ENCODE results near the gene CAMSAP2.

Gene CAMSAP2

DNA sequence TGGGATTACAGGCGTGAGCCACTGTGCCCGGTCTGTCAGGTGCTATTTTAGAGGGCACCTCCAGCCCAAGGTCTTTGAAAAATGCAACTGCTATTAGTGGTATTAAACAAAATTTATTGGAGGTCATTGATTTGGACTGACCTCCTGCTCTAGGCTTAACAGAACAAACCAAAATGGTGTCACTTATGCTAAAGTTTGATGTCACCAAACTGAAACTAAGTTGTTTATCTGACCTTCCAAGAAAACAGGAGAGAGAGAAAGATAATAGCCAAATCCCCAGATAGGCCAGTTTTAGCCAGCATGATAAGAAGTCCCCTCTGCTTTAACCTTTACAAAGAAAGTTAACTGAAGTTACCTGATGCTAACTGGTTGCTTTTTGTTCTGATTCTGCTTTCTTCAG lies 147.9 kb downstream of the CAMSAP2 start:
- DNase-seq (ENCODE audit: low read depth in 1 of 2, low spot score in 1 of 2) = no peak
- no peak for TF ChIP-seq JUND (IDR thresholded peaks at IDR 0.05; ENCODE audit: low read depth)
- in situ Hi-C loops (cut with HindIII; ENCODE audit: low pct_unique_long_range_greater_than_20kb, low sequenced_read_pairs) = no loop called here

DNA sequence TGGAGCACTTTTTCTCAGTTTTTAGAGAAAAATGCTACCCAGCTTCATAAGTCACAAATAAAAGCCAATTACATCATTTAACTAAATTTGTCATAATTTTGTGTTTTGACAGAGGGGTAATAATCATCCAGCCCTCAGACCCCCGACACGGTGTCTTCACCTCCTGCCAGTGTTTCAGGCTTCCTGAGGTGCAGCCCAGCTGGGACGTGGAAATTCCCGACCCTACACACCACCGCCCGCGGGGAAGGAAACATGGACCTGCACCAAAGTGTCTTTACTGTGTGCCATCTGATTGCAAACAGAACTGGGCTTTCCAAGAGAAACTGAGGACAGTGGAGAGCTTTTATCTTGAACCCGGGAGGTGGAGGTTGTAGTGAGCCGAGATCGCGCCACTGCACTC lies 148.3 kb downstream of the CAMSAP2 start:
- in situ Hi-C loops (cut with HindIII; ENCODE audit: low pct_unique_long_range_greater_than_20kb, low sequenced_read_pairs) = no loop called here
- TF ChIP-seq JUND (IDR thresholded peaks at IDR 0.05; ENCODE audit: low read depth) = no peak
- DNase-seq (ENCODE audit: low read depth in 1 of 2, low spot score in 1 of 2) = no peak

DNA sequence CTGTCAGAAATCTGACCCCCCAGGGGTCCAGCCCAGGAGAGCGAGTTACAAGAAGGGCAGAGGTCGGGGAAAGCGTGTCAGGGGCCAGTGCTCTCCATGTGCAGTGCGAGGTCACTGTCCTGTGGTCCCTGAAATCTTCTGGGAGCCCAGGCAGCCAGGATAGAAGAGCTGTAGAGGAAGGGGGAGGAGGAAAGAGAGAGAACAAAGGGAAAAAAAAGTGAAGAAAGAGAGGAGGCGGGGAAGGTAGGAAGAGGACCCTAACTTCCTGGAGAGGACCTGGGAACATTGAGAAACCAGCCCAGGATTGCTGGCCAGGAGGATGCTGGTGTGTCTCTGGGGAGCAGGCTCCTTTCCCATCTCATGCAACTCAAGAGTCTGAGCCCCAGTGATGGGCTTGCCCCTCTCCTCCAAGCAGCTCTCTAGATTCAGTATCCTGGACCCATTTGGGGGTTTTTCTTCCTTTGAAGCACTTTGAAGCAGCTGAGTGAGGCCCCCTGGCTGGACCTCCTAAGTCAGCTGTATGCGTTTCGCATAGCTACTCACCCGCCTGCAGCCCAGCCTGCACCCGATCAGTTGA lies 149.2 kb downstream of the CAMSAP2 start:
- in situ Hi-C loops (cut with HindIII; ENCODE audit: low pct_unique_long_range_greater_than_20kb, low sequenced_read_pairs) = no loop called here
- DNase-seq (ENCODE audit: low read depth in 1 of 2, low spot score in 1 of 2) = no peak
- no peak for TF ChIP-seq JUND (IDR thresholded peaks at IDR 0.05; ENCODE audit: low read depth)

DNA sequence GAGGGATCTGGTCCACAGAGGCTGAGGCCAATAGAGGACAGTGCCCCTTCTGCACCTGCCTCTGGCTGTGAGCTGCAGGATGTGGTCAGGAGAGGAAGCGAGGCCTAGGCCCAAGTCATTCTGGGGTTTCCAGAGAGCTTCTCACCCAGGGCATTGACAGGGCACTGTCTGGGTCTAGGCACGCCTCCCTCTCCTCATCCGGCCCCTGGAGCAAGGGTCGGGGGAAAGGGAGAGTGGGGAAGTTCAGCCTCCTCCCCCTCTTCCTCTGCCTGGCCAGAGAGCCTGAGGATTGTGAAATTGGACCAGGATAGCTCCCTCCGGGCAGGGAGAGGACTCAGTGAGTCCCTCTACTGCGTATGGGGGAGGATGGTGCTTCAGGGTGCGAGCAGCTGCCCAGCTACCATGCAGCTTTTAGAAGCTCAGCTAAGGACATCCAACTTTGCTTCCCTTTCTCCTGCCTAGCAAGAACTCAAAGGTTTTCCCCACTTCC lies 149.7 kb downstream of the CAMSAP2 start:
- in situ Hi-C loops (cut with HindIII; ENCODE audit: low pct_unique_long_range_greater_than_20kb, low sequenced_read_pairs) = no loop called here
- no peak for TF ChIP-seq JUND (IDR thresholded peaks at IDR 0.05; ENCODE audit: low read depth)
- DNase-seq (ENCODE audit: low read depth in 1 of 2, low spot score in 1 of 2) = no peak

DNA sequence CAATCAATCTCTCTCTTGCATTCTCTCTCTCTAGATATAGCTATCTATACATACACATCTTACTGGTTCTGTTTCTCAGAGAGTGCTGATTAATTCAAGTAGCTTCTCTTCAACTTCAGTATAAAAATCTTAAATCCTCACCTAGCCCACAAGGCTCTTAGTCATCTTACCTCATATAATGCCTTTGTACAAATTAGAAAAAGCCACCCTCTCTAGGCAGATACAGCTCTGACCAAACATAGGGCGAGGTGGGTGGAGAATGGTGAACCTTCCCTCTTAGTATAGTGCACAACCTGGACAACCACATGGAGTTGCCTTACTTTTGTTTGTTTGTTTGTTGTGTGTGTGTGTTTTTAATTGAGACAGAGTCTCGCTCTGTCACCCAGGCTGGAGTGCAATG lies 150.9 kb downstream of the CAMSAP2 start:
- in situ Hi-C loops (cut with HindIII; ENCODE audit: low pct_unique_long_range_greater_than_20kb, low sequenced_read_pairs) = no loop called here
- TF ChIP-seq JUND (IDR thresholded peaks at IDR 0.05; ENCODE audit: low read depth) = no peak
- DNase-seq (ENCODE audit: low read depth in 1 of 2, low spot score in 1 of 2) = no peak

DNA sequence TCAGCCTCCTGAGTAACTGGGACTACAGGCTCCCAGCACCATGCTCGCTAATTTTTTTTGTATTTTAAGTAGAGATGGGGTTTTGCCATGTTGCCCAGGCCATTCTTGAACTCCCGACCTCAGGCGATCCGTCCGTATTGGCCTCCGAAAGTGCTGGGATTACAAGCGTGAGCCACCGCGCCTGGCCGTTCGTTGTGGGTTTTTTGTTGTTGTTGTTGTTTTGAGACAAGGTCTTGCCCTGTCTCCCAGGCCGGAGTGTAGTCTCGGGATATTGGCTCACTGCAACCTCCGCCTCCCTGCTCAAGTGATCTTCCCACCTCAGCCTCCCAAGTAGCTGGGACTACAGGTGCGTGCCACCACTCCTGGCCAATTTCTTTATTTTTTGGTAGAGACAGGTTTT lies 151.3 kb downstream of the CAMSAP2 start:
- no peak for DNase-seq (ENCODE audit: low read depth in 1 of 2, low spot score in 1 of 2)
- TF ChIP-seq JUND (IDR thresholded peaks at IDR 0.05; ENCODE audit: low read depth) = no peak
- in situ Hi-C loops (cut with HindIII; ENCODE audit: low pct_unique_long_range_greater_than_20kb, low sequenced_read_pairs) = no loop called here

DNA sequence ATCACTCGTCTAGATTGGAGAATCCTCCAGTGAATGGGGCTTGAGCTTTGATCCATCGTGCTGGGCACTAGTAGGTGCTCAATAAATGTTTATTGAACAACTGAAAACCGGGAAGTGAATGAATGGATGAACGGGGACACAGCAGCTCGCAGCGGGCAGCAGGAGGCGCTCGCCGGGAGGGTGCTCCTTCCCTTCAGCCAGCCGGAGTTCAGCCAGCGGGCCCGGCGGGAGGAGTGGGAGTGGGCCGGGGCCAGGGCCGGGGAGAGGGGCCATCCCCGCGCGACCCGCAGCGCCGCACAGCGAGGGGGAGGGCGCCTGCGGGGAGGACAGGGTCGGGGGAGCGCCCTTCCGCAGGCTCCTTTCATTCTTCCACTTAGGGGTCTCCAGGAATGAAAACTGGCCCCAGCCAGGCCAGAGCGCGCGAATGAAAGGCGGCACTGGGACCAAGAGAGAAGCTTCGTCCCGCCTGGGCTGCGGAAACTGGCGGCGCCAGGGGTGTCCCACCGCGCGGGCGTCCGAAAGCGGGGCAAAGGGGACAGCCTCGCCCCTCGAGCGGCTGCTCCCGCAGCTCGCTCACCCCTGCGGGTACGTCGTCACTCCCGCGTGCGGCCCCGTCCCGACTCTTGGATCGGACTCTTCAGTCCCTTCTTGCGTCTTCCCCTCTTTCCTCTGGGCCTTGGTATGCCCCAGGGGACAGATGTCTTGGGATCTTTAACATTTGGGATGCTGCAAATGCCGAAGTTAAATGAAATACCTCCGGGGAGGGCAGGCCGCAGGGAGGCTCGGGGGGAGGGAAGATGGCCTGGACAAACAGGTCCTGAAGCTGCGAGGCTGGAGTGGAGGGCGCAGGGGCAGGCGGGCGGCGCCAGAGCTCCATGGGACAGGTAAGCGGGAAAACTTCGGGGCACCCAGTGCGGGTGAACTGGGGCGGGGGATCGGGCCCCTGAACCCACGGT lies 152.4 kb downstream of the CAMSAP2 start:
- TF ChIP-seq JUND (IDR thresholded peaks at IDR 0.05; ENCODE audit: low read depth) = no peak; the same call in 1 of the 2 replicates
- in situ Hi-C loops (cut with HindIII; ENCODE audit: low pct_unique_long_range_greater_than_20kb, low sequenced_read_pairs) = no loop called here
- peak; percentile 92 to 96 for DNase-seq (ENCODE audit: low read depth in 1 of 2, low spot score in 1 of 2)

DNA sequence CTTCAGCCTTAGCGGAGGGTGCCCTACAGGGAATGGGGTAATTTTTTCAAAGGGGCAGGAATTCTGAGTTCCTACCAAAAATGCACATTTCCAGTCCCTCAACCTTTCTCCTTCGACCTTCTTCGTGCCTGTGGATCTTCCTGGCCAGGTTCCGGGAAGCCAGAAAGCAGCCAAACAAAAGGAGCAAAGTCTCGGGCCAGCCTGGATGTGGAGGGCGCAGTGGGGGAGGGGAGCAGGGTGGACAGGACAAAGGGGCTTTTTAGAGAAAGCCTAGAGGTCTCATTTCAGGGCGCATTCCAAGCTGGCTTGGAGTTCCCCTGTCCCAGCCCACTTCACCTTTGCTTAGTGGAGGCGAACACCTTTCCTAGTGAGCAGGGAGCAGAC lies 153.1 kb downstream of the CAMSAP2 start:
- in situ Hi-C loops (cut with HindIII; ENCODE audit: low pct_unique_long_range_greater_than_20kb, low sequenced_read_pairs) = no loop called here
- no peak for TF ChIP-seq JUND (IDR thresholded peaks at IDR 0.05; ENCODE audit: low read depth)
- no peak for DNase-seq (ENCODE audit: low read depth in 1 of 2, low spot score in 1 of 2)

DNA sequence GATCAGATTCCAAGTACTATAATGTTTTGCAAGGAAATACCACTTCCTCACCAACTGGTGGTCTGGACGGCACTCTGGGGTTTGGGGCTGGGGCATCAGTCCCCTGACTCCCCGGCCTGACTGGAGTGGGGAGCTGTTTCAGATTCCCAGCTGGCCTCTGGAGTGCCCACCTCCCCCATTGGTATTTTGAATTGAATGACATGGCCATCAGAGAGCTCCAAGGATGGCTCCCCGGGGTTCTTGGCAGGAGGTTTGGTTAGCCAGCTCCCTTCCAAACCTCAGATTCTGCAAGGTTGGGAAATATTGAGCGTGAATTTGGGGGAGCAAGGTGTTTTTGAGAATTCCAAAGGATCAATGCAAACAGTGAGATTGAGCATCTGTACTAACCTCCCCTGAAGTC lies 153.9 kb downstream of the CAMSAP2 start:
- no peak for TF ChIP-seq JUND (IDR thresholded peaks at IDR 0.05; ENCODE audit: low read depth)
- no peak for DNase-seq (ENCODE audit: low read depth in 1 of 2, low spot score in 1 of 2)
- in situ Hi-C loops (cut with HindIII; ENCODE audit: low pct_unique_long_range_greater_than_20kb, low sequenced_read_pairs) = no loop called here

DNA sequence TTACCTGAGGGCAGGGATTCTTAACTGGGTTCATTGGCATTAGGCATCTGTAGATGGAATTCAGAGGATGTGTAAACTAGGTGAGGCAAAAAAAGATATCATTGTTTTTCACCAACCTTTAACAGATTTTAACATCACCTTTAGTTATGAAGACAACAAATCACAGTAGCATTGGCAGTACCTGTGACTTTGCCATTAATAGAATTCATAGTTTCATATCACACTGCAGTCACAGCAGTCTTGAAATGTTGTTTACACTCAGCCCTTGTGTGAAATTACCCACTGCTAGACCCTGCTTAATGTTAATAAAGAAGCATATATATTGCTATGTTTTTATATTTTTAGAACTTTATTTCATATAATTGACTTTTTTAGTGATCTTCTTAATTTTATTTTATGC lies 154.3 kb downstream of the CAMSAP2 start:
- no peak for TF ChIP-seq JUND (IDR thresholded peaks at IDR 0.05; ENCODE audit: low read depth)
- in situ Hi-C loops (cut with HindIII; ENCODE audit: low pct_unique_long_range_greater_than_20kb, low sequenced_read_pairs) = no loop called here
- DNase-seq (ENCODE audit: low read depth in 1 of 2, low spot score in 1 of 2) = no peak

DNA sequence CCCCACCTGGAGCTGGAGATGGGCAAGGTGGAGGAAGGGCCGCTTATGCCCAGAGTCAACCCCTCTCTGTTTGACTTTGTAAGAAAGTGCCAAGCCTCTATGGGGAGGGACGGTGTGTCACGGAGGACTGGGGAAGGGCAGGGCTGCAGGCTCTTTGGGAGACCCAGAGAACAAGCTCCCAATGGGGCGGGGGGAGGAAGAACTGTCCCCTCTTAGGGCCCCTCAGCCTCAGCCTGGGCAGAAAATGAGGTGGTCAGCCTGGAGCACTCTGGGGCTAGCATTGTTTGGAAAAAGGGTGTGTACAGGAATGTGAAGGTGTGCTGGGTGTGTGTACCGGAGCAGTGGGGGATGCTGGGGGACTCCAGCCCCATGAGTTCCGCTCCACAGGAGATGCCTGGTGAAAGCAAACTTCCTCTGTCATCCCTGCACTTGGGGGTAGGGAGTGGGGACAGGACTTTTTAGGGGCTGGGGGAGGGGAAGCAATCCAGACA lies 154.8 kb downstream of the CAMSAP2 start:
- DNase-seq (ENCODE audit: low read depth in 1 of 2, low spot score in 1 of 2) = no peak
- in situ Hi-C loops (cut with HindIII; ENCODE audit: low pct_unique_long_range_greater_than_20kb, low sequenced_read_pairs) = no loop called here
- no peak for TF ChIP-seq JUND (IDR thresholded peaks at IDR 0.05; ENCODE audit: low read depth)

DNA sequence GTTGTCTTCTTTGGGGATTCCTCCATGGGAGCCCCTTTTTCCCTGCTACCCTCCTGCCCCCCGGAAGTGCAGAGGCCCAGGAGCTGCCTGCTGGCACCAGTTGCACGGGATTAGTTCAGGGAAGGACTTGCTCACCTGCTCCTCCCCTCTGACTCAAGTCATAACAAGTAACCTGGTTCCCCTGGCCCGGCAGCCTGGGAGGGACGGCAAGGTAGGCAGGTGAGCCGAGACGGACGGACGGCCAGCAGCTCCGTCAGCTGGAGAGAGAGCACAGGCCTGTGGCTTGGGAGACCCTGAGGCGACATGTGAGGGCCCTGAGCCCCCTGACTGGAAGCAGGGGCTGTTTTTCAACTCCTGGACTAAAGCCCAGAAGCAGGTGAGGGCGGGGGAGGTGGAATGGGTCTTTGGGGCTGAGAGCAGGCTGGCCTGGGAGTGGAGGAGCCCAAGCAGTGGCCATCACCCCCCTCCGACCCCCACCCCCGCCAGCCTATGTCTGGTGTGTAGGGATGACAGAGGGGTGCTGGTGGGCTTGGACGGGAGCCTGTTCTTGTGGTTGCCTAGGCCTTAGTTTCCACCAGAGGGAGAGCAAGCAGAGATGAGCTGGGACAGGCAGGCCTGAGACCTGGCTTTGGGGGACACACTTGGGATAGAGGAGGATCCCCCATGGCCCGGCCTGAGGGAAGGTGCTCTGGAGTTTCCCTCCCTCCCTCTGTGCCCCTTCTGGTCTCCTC lies 156.2 kb downstream of the CAMSAP2 start, which contains the start of gene INAVA:
Gene INAVA, plus strand, starts transcription at position 189 of the 731 bp plus-strand sequence. CDS start 3,501 bp downstream, outside the sequence.
- no peak for TF ChIP-seq JUND (IDR thresholded peaks at IDR 0.05; ENCODE audit: low read depth)
- in situ Hi-C loops (cut with HindIII; ENCODE audit: low pct_unique_long_range_greater_than_20kb, low sequenced_read_pairs) = no loop called here
- DNase-seq (ENCODE audit: low read depth in 1 of 2, low spot score in 1 of 2) = peak; percentile 85 to 87

Data from T47D (cell line).